T-helper 17 cell (primary cell): ENCODE data around the gene CPA1. TPM values are rescaled to one million over a fixed set of nuclear protein-coding genes. Genes with fewer than 3 reads are reported as not detected.

Experiments
- ATAC-seq: fragments of 150-1000 bp; cut with Tn5 transposase; 2 replicates; pipeline ENCODE4 v1.10.0; 2021; ENCODE audit warnings: mild to moderate bottlenecking, moderate library complexity
- DNase-seq, 3 donors: peaks; one replicate each; pipeline versions ENCODE4 v3.0.0 to v3.0.0-alpha.2; 2020 to 2021
- H3K9me3 ChIP-seq: one replicate; pipeline ENCODE4 v1.7.0; 2013; ENCODE audit warnings: low read length, mild to moderate bottlenecking; ENCODE audit not compliant: control insufficient read depth, poor library complexity, severe bottlenecking
- H3K27ac Mint-ChIP-seq: one replicate; pipeline ENCODE4 v1.8.0; 2022; ENCODE audit warnings: mild to moderate bottlenecking, moderate library complexity, mixed read lengths
- H3K27me3 Mint-ChIP-seq: one replicate; pipeline ENCODE4 v1.8.0; 2022; ENCODE audit warnings: mixed read lengths
- H3K36me3 Mint-ChIP-seq: one replicate; pipeline ENCODE4 v1.8.0; 2022; ENCODE audit warnings: low read depth, mixed read lengths
- H3K4me1 Mint-ChIP-seq: one replicate; pipeline ENCODE4 v1.8.0; 2022; ENCODE audit warnings: mild to moderate bottlenecking, mixed read lengths
- H3K4me3 Mint-ChIP-seq: one replicate; pipeline ENCODE4 v1.8.0; 2022; ENCODE audit warnings: mild to moderate bottlenecking, moderate library complexity, mixed read lengths
- total RNA-seq, 4 donors: library from RNA in 2 of 4; stranded (reverse) in 2 of 4; gene quantifications; one replicate each; pipeline ENCODE4 v1.2.3 and lab custom pipeline; 2022 to 2026

CPA1 gene
- total RNA-seq, 2 donors from 2014 or later: not detected

GRCh38 chr7:130400120-130400572 is 19.9 kb downstream of the CPA1 start:
- ATAC-seq (no peak), DNase-seq (no peak)
- no peaks in the 10 kb centered on the region for H3K9me3 ChIP-seq
- Mint-ChIP-seq H3K27ac (no peak overlapping the region), H3K4me1 (peaks cover 2% of the 10 kb centered on the region), H3K36me3 (peaks cover 5% of the 10 kb centered on the region), H3K4me3 (no peak overlapping the region), H3K27me3 (no peaks in the 10 kb centered on the region)

- DNase-seq (no peak), ATAC-seq (no peak)
- H3K27ac Mint-ChIP-seq: no peak overlapping the region
- H3K27me3 Mint-ChIP-seq: no peaks in the 10 kb centered on the region
- H3K9me3 ChIP-seq: no peaks in the 10 kb centered on the region
- H3K36me3 Mint-ChIP-seq: peaks cover 5% of the 10 kb centered on the region
- no peaks in the 10 kb centered on the region for H3K4me1 Mint-ChIP-seq
- no peak overlapping the region for H3K4me3 Mint-ChIP-seq
Observed at GRCh38 chr7:130401101-130401500, 20.8 kb downstream of the CPA1 start.

- H3K27ac Mint-ChIP-seq: no peak overlapping the region
- no peaks in the 10 kb centered on the region for H3K27me3 Mint-ChIP-seq
- no peaks in the 10 kb centered on the region for H3K9me3 ChIP-seq
- no peak for ATAC-seq
- no peak overlapping the region for H3K4me3 Mint-ChIP-seq
- DNase-seq: no peak
- peaks cover 5% of the 10 kb centered on the region for H3K36me3 Mint-ChIP-seq
- no peaks in the 10 kb centered on the region for H3K4me1 Mint-ChIP-seq
Observed at GRCh38 chr7:130401578-130401977, 21.3 kb downstream of the CPA1 start.

GRCh38 chr7:130405003-130405402 is 24.7 kb downstream of the CPA1 start:
- no peak overlapping the region for H3K27ac Mint-ChIP-seq
- H3K27me3 Mint-ChIP-seq: no peaks in the 10 kb centered on the region

GRCh38 chr7:130409067-130409711 is 28.9 kb downstream of the CPA1 start:
- no peak overlapping the region for H3K4me3 Mint-ChIP-seq
- no peak for DNase-seq
- H3K27ac Mint-ChIP-seq: no peak overlapping the region

More at GRCh38 chr7:130405003-130405402, 24.7 kb downstream of the CPA1 start:
- Mint-ChIP-seq H3K4me1 (no peaks in the 10 kb centered on the region), H3K36me3 (no peaks in the 10 kb centered on the region), H3K4me3 (no peak overlapping the region)
- ATAC-seq (no peak), DNase-seq (no peak)
- H3K9me3 ChIP-seq: no peaks in the 10 kb centered on the region

GRCh38 chr7:130409712-130410072 is 29.4 kb downstream of the CPA1 start:
- Mint-ChIP-seq H3K36me3 (no peaks in the 10 kb centered on the region), H3K27ac (no peak overlapping the region), H3K27me3 (no peaks in the 10 kb centered on the region), H3K4me3 (no peak overlapping the region), H3K4me1 (peaks cover under 1% of the 10 kb centered on the region)
- no peaks in the 10 kb centered on the region for H3K9me3 ChIP-seq
- DNase-seq: no peak
- ATAC-seq: no peak

More at GRCh38 chr7:130409067-130409711, 28.9 kb downstream of the CPA1 start:
- Mint-ChIP-seq H3K36me3 (no peaks in the 10 kb centered on the region), H3K27me3 (no peaks in the 10 kb centered on the region), H3K4me1 (no peaks in the 10 kb centered on the region)
- H3K9me3 ChIP-seq: no peaks in the 10 kb centered on the region
- ATAC-seq: no peak

GRCh38 chr7:130410868-130411541 is 30.7 kb downstream of the CPA1 start:
- DNase-seq: no peak
- H3K27me3 Mint-ChIP-seq: no peaks in the 10 kb centered on the region
- H3K27ac Mint-ChIP-seq: no peak overlapping the region
- H3K36me3 Mint-ChIP-seq: no peaks in the 10 kb centered on the region
- H3K4me3 Mint-ChIP-seq: no peak overlapping the region
- H3K4me1 Mint-ChIP-seq: peaks cover 9% of the 10 kb centered on the region
- no peaks in the 10 kb centered on the region for H3K9me3 ChIP-seq
- no peak for ATAC-seq

- no peaks in the 10 kb centered on the region for H3K9me3 ChIP-seq
- H3K36me3 Mint-ChIP-seq: no peaks in the 10 kb centered on the region
- no peak overlapping the region for H3K4me3 Mint-ChIP-seq
- ATAC-seq (no peak), DNase-seq (no peak)
- H3K27ac Mint-ChIP-seq: no peak overlapping the region
- H3K4me1 Mint-ChIP-seq: peaks cover 18% of the 10 kb centered on the region
- H3K27me3 Mint-ChIP-seq: no peaks in the 10 kb centered on the region
Observed at GRCh38 chr7:130413201-130413600, 32.9 kb downstream of the CPA1 start.

GRCh38 chr7:130415006-130415405 is 34.7 kb downstream of the CPA1 start:
- peaks cover 21% of the 10 kb centered on the region for H3K4me1 Mint-ChIP-seq
- DNase-seq: no peak
- H3K4me3 Mint-ChIP-seq: peak overlapping the region; percentile 44

GRCh38 chr7:130417213-130417612 is 36.9 kb downstream of the CPA1 start:
- no peak for DNase-seq

More at GRCh38 chr7:130415006-130415405, 34.7 kb downstream of the CPA1 start:
- H3K9me3 ChIP-seq: no peaks in the 10 kb centered on the region
- Mint-ChIP-seq H3K36me3 (no peaks in the 10 kb centered on the region), H3K27me3 (no peaks in the 10 kb centered on the region), H3K27ac (peak overlapping the region; percentile 32)
- ATAC-seq: no peak

GRCh38 chr7:130418306-130418705 is 38.0 kb downstream of the CPA1 start:
- peaks cover 21% of the 10 kb centered on the region for H3K4me1 Mint-ChIP-seq
- H3K9me3 ChIP-seq: no peaks in the 10 kb centered on the region
- no peak overlapping the region for H3K4me3 Mint-ChIP-seq
- no peaks in the 10 kb centered on the region for H3K27me3 Mint-ChIP-seq
- DNase-seq (no peak), ATAC-seq (no peak)
- H3K27ac Mint-ChIP-seq: no peak overlapping the region
- H3K36me3 Mint-ChIP-seq: no peaks in the 10 kb centered on the region

More at GRCh38 chr7:130417213-130417612, 36.9 kb downstream of the CPA1 start:
- no peaks in the 10 kb centered on the region for H3K36me3 Mint-ChIP-seq
- peaks cover 21% of the 10 kb centered on the region for H3K4me1 Mint-ChIP-seq
- peak; percentile 21 for ATAC-seq
- H3K4me3 Mint-ChIP-seq: no peak overlapping the region
- H3K27ac Mint-ChIP-seq: no peak overlapping the region
- no peaks in the 10 kb centered on the region for H3K27me3 Mint-ChIP-seq
- no peaks in the 10 kb centered on the region for H3K9me3 ChIP-seq

GRCh38 chr7:130419658-130420057 is 39.4 kb downstream of the CPA1 start:
- ATAC-seq (no peak), DNase-seq (no peak)
- H3K9me3 ChIP-seq: no peaks in the 10 kb centered on the region
- no peaks in the 10 kb centered on the region for H3K36me3 Mint-ChIP-seq
- no peak overlapping the region for H3K27ac Mint-ChIP-seq
- H3K4me3 Mint-ChIP-seq: no peak overlapping the region
- H3K27me3 Mint-ChIP-seq: no peaks in the 10 kb centered on the region
- peaks cover 21% of the 10 kb centered on the region for H3K4me1 Mint-ChIP-seq

GRCh38 chr7:130420943-130421578 is 40.8 kb downstream of the CPA1 start:
- Mint-ChIP-seq H3K27me3 (no peaks in the 10 kb centered on the region), H3K4me1 (peaks cover 15% of the 10 kb centered on the region), H3K27ac (peak overlapping the region; percentile 72), H3K36me3 (no peaks in the 10 kb centered on the region), H3K4me3 (no peak overlapping the region)
- DNase-seq: no peak
- no peaks in the 10 kb centered on the region for H3K9me3 ChIP-seq
- no peak for ATAC-seq
